Fibroblast of skin of back (primary cell): ENCODE data around the gene COA8. TPM values are rescaled to one million over a fixed set of nuclear protein-coding genes. Genes with fewer than 3 reads are reported as not detected.

Source experiments
- DNase-seq: peaks from one replicate; pipeline ENCODE4 v3.0.0-alpha.2; 2013
- polyA plus RNA-seq, 2 experiments: library from polyadenylated mRNA; unstranded; fragments of 120-200 nt; gene quantifications; one replicate each; pipeline ENCODE4 v1.2.1, GENCODE V29; 2013; ENCODE audit not compliant: insufficient read length in 2 of 2

The COA8 gene, protein sequence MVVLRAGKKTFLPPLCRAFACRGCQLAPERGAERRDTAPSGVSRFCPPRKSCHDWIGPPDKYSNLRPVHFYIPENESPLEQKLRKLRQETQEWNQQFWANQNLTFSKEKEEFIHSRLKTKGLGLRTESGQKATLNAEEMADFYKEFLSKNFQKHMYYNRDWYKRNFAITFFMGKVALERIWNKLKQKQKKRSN
- 32.9 TPM for polyA plus RNA-seq (2013, experiment 1 of 2; ENCODE audit: insufficient read length)
- 36.2 TPM for polyA plus RNA-seq (2013, experiment 2 of 2; ENCODE audit: insufficient read length)

DNA sequence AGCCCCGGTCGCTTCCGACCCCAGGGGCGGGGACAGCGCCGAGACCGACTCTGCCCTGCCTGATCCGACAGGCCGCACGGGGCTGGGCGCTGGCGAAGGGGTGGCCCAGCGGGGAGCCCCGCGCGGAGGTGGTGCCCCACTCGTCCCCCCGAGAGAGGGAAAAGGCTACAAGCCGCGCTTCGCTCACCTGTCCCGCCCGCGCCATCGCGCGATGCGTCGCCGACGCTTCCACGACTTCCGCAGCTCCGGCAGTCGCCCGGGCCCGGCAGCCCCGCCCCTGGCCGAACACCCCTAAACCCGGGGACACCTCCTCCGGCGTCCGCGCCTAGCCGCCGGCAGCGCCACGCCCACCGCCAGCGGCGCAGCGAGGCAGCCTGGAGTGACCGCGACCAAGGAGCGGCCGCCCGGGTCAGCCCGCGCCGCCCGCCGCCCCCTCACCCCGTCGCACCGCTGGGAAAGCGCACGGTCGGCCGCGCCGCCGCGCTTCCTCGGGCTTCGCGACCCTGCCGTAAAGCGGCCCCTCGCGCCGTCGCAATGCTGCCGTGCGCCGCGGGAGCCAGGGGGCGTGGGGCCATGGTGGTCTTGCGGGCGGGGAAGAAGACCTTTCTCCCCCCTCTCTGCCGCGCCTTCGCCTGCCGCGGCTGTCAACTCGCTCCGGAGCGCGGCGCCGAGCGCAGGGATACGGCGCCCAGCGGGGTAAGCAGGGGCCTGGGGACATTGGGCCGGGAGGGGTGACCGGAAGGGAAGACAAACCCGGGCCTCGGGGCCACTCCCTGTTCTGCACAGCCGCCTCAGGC lies at the start of gene COA8, which contains the start of gene BAG5:
COA8 (plus strand) TSS at position 532 of the 797 bp plus-strand sequence; CDS start at position 574, 42 bp downstream.
BAG5 (minus strand) TSS at position 229 of the 797 bp plus-strand sequence. CDS start 1,493 bp downstream, outside the sequence.
- DNase-seq = peak; percentile 86

DNA sequence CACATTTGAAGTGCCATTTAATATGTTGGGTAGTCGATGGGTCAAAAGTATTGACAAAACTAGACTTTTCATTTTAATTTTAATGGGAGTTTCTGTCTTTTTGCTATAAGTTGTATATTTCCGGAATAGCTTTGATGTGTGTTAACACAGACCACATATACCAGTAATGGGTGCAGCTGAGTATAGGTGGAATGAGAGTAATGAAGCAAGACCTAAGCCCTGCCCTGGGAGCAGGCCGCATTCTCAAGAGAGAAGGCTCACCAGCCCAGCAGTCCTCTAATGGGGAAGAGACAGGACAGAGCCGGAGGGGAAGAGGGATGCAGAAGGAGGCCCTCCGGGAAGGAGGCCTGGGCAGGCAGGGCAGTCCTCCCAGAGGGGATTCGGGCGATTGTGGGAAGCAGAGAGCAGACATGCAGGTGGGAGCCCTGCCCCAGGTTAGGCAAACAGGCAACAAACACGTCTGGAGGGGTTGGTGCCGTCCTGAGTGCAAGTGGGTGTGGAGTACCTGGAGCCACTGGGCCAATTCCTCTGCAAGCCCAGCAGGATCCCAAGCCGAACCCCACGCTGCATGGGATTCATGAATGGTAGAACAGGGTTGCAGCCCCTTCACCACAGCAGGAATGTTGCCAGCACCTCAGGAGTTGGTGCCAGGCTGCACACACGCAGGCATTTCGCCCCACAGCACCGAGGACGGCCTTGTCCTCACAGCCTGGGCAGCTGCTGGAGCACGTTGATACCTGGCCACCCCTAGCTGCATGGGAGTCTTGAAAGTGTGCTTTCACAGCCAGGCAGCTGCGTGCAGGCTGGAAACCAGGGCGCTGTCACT lies 48.0 kb upstream of the COA8 start:
- DNase-seq = no peak

DNA sequence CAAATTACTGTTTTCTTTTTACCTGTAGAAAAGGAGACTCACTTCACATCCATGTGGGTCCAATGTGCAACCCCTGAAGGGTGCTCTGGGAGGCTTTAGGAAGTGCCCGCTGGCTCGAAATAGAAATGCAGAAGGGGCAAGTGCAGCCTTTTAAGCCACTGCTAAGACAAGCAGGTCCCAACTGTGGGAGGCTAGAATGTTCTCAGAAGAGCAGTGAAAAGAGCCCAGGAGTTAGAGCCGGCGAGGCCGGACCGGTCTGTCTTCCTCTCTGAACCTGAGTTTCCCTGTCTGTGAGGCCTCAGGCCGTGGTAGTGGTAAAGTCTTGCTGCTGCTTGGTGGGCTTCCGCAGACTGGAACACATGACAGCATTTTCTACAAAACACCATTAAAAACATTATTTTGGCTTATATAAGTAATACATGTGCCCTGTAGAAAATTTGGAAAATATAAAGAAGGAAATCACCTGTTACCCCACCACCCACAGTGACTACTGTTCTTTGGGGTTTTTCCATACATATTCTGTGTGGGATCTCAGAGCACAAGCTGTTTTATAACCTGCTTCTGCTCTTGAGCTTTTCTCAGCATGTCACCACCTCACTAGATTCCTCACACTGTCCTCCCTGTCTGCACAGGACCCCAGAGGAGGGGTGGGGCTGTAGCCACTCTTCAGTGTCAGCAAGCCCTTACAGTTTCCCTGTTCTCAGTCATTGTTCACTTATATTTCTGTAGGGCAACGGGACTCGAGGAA lies 46.2 kb upstream of the COA8 start:
- DNase-seq = no peak

DNA sequence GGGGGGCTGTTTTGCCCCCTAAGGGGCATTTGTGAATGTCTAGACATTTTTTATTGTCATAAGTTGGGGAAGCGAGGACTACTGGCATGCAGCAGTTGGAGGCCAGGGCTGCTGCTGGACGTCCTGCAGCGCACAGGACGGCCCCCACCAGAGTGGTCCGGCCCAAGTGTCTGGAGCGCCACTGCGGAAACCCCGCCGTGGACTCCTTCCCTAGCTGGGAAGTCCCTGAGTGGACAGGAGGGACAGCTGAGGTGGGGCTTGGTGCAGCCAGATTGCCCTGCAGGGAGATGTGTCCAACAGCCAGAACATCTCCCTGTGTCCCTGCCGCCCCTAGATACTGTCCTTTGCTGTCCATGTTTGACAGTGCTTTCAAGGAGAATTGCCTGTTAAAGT lies 45.6 kb upstream of the COA8 start:
- DNase-seq = no peak

DNA sequence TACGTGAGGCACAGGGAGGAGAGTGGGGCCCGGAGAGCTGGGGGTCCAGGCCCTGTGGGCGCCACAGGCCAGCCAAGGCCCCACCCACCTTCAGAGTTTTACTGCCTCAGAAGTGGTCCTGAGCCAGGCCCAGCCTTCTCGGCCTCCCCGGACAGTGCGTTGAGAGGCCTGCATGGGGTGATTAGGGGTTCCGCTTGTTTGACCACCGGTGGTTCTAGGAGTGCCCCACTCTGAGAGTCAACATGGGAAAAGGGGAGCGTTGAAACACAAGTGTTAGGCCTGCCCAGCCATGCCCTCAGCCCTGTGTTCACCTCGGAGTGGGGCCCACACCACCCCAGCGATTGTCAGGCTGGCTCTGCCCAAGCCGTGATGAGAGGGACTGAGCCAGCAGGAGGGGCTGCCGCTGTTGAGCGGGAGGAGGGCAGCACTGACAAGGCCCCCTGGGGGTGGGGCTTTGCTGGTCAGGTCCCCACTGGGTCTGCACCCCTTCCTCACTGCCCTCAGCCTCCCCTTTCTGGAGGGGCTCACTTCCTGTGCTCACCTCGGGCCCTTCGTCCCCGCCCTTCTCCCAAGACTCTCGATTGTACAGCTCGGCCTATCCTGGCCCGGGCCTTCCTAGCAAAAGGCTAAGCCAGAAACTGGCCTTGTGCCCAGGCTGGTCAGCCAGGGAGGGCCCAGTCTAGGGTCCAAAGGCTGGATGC lies 44.9 kb upstream of the COA8 start:
- DNase-seq = no peak

DNA sequence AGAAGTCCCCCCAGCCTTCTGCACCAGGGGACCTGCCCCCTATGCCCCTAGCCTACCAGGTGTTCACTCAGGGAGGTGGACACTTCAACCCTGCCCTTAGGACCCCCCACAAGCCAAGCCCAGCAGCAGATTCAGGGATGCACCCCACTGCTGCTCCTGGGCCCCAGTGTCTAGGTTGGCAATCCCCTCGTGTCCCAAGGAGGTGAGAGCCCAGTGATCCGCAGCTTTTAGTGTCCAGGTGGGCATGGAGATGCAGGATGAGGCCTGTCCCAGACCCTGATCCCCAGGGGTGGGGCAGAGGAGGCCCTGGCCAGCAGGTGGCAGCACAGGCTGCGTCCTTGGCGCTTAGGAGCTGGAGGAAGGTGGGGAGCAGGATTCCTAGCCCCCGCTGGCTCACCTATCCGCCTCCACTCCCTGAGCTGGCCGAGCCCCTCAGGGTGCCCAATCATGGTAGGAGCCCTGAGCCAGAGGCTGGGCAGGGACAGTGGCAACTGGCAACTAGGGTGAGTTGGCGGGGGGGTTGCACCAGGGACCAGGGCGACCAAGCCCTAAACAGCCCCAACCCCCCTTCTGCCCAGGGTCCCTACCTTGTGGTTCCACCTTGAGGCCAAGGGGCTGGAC lies 44.2 kb upstream of the COA8 start:
- DNase-seq = peak; percentile 50

DNA sequence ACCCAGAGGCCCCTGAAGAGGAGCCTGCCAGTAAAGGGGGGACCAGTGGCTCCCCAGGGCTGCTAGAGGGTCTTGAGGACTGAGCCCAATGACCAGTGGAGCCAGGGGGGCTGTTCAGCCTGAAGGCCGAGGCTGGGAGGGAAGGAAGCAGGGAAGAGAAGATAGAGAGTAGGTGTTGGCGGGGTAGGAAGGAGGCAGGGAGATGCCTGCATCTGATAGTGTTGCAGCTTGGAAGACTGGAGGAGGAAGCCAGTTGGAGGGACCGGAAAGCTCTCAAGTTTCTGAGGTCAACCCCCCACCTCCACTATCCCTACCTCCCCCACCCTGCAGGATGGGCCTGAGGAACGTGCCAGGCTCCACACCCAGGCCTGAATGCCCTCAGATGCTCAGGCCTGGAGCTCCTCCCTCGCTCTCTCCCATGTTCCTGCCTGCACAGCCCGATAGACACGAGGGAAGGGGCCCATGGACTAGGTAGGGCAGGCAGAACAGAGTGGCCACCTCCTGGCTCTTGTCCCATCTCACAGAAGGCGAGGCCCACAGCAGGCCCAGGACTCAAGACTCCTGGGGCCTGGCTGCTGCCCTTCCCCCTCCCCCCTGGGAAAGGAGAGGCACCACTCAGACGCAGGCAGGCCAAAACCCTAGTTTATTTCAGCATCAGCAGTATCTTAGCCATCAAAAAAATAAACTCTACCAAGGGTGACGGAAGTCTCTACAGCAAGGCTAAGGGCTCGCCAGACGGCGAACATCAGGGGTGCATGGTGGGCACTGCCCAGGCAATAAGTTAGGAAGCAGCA lies 43.5 kb upstream of the COA8 start:
- DNase-seq = peak; percentile 34

DNA sequence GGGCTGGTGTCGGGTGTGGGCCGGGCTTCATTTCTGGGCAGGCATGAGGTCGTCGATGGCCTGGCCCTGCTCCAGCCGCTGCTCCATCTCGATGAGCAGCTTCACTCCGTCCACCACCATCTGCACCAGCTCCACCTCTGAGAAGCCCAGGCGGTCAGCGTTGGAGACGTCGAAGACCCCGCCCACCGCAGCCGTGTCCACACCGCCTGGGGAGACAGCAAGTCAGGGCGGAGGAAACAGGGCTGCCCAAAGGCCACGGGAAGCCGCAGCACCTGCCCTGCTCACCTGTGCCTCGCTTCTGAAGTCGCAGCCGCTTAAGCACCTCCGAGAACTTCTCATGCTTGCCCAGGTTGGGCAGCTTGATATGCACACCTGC lies 42.9 kb upstream of the COA8 start:
- DNase-seq = no peak

DNA sequence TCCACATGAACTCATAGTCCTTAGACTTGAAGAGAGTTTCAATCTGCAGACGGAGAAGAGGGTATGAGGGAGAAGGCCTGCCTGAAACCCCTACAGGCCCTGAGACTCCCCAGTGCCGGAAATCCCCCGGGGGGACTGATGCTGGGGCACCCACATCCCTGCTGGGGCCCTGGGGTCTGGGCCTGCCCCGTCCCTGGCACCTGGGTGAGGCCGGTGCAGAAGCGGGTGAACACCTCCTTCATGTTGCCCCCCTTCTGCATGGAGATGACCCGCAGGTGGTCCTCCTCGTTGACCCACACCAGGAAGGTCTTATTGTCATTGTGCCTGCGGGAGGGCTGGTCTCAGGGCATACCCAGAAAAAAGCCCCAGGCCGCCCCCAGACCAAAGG lies 42.5 kb upstream of the COA8 start:
- DNase-seq = no peak

DNA sequence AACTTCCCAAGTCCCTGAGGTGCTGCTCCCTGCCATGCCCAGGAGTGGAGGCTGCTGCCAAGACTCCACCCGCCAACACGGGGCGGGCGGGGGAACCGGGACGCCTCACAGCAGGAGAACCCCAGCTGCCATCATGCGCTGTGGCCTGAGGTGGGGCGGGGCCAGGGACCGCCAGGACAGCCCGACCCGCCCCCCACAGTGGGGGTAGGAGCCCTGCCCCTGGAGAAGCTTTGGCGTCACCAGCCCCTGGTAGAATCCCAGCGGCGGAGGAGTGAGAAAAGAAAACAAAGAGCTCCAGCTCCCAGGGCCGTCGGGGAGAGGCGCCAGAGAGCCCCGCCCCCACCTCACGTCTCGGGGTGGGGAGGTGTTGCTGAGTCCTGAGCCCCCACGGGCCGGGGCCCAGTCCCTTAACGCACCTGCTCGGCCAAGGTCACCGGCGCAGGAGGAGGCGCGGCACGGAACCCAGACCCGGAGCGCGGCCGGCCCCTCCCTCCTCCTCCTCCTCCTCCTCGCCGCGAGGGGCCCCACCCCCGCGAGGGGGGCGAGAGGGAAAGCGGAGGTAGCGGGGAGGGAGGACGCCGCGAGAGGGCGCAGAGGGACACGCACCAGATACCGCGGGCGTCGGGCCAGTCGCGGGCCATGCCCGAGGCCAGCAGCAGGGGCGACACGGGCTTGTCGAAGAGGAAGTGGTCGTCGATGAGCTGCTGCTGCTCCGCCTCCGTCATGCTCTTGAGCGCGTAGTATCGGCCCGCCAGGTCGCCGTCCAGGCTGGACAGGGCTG lies 41.9 kb upstream of the COA8 start:
- peak; percentile 78 for DNase-seq

DNA sequence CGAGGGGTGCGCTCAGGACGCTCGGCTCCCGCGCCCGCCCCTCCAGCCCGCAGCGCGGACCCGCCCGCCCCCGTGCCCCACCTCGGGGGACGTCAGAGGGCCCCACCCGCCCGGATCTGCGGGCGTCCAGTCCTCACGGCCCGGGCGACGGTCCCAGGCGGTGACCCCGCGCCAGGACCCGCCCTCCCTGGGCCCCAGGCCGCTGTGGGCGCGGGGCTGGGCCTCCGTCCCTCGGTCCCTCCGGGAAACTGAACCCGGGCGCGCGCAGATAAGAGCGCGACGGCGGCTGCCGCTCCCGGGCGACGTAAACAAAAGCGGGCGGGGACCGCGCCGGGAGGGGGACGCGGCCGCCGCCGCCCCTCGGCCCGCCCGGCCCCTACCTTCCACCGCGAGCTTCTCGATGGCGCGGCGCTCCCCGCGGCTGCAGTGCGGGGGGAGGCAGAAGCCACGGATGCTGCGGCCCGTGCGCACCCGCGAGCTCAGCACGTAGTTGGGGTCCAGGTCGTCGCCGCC lies 41.3 kb upstream of the COA8 start:
- DNase-seq = no peak

DNA sequence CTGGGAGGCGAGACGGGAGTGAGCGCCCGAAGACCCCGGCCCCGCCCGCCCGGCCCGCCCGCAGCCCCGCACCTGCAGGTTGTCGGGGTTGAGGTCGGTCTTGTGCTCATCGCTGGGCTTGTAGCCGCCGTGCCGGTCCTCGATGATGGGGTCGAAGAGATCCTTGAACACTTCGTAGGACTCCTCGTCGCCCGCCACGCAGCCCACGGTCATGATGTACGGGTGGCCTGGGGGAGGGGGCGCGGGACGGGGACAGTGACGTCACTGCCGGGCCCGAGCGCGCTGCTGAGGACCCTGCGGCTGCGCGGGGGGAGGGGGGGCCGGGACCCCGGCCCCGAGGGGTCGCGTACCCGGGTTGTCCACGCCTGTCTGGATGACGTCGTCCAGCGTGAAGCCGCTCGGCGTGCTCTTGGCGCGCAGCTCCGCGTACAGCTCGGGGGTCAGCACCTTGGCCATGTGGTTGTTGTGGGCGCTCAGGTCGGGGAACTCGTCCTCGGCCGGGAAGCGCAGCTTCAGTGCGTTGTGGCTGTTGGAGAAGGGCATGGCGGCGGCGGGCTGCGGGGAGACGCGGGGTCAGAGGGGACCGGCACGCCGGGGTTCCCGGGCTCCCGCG lies 40.7 kb upstream of the COA8 start:
- DNase-seq = no peak

DNA sequence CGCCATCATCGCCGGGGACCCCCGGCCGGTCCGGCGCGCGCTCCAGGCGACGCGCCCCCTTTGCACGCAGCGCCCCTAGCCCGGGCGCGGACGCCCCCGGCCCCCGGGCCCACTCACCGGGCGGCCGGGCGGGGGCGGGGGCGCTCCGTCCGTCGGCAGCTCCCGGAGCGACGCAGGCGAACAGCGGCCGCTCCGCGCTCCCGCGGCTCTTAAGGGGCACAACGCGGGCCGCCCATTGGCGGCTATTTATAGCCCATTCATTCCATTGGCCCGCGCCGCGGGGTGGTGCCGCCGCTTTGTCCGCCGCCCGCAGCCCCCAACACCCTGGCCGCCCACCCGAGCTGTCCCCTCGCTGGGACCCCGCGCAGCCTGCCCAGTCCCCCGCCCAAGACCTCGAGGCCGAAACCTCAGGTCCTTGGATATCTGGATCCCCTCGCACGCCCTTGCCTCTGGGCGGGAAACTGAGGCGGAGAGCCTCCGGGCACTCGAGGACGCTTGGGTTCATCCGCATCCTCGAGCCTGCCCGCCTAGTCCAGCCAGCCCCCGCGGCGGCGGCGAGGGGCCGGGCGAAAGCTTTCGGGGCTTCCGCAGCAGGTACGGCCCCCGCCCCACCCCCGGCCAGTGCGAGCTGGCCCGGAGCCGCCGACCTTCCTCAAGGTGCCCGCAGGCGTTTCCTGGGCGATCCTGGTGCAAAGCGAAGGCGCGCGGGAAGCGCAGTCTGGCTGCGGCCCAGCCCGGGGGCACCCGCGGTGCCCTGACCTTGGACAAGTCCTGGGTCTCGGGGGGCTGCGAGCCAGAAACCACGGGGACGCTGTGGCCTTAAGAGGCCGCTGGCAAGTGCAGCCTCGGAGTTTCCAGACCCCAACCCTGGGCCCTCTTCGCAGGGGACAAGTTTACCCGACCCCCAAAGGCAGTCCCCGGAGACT lies 39.8 kb upstream of the COA8 start, which contains the start of gene CKB:
CKB (minus strand) TSS at position 182 of the 926 bp plus-strand sequence. CDS start 337 bp downstream, outside the sequence.
- DNase-seq = peak; percentile 66

DNA sequence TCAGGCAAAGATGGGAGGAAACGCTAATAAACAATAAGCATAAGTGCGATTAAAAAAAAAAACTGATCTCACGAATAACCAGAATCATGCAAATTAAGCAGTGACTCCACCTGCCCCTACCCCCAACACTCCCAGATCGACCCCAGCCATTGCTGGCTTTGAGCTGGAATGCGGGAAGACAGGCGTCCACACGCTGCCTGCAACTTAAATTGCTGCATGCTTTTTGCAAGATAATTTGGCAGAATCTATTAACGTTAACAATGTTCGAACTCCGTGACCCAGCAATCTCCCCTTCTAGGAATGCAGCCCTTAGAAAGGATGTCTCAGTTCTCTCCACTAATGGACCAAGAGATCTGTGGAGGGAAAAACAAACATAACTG lies 39.2 kb upstream of the COA8 start:
- DNase-seq = no peak

DNA sequence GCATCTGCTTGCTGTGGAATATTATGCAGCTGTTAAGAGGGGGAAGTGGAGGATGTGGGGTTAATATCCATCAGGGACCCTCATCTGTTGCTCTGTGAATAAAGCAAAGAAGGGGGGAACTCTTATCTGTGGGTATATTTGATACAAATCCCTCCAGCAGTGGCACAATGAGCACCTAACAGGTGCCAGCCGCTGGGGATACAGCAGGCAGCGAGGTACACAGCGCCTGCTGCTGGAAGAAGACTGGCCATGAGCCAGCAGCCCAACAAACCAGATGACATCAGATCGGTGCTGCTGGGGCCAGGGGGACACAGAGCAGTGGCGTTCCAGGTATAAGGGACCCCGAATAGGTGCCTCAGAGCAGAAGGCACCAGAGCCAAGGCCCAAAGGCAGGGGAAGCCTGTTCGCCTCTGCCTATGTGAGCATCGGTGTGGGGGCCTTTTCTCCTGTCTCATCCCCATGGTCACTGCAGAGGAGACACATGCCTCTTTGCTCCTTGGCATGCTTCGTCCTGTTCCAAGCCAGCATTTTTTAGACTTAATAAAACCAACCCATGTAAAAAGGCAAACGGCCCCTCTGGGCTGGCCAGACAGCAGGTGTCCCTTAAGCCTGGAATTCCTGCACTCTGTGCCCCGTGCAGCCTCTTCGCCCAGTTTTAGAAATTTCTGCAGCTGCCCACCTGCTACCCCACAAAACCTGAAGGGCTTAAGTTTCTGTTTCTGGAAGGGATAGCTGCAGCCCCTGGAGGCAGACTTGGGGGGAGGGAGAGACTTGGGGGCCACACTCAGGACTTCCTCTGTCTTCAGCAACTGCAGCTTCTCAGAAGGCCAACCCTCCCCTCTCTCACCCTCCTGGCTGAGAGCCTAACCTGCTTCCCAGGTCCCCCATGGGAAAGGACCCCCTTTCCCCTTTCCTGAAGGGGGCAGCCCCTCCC lies 38.5 kb upstream of the COA8 start:
- DNase-seq = no peak
